Smooth muscle cell of the pulmonary artery (primary cell): Measurements from ENCODE around the gene NKX3-2. TPM values are rescaled to one million over a fixed set of nuclear protein-coding genes. Genes with fewer than 3 reads are reported as not detected.

Experiments
- total RNA-seq: library from RNA; depleted of rRNA; stranded (reverse); fragments of >200 nt; gene quantifications from 2 replicates; pipeline ENCODE4 v1.2.3, GENCODE V29; 2014

NKX3-2 gene
- total RNA-seq: 0.13 TPM in 1 of 2 replicates, not detected in the other

GRCh38 chr4:13543839-13544605 lies at the start of gene NKX3-2:
Gene NKX3-2, minus strand, starts transcription at chr4:13544508. Its CDS starts 94 bp downstream, at chr4:13544414.

Other genes with a start within 250 kb of the NKX3-2 start
- gene RAB28, start 60.2 kb downstream of the NKX3-2 start, total RNA-seq: 11.8 and 16.5 TPM in 2 replicates
- 31.1 and 34.0 TPM in 2 replicates for gene BOD1L1, start 83.2 kb upstream of the NKX3-2 start, total RNA-seq